Endothelial cell of umbilical vein (primary cell): ENCODE data around the gene SLC25A5. TPM values are rescaled to one million over a fixed set of nuclear protein-coding genes. Genes with fewer than 3 reads are reported as not detected.

ENCODE experiments used
- BruUV-seq: library from RNA; stranded (reverse); fragments of 400-500 nt; replicated peaks from 2 replicates; lab custom pipeline; 2021; lab: Mats Ljungman, UMichigan
- CTCF ChIA-PET: fragments of 300-600, 350-600 bp; sonication (Branson Sonifier 250); formaldehyde crosslinking; loops from one replicate; lab custom pipeline; 2021; ENCODE audit warnings: antibody characterized with exemption, inconsistent platforms; lab: Charles Lee
- POLR2A ChIA-PET: fragments of 300-600, 350-600 bp; sonication (Branson Sonifier 250); formaldehyde crosslinking; loops from one replicate; lab custom pipeline; 2021; ENCODE audit warnings: antibody characterized with exemption, inconsistent platforms; lab: Charles Lee
- DNase-seq: peaks from one replicate; pipeline ENCODE4 v3.0.0-alpha.2; 2011; ENCODE audit warnings: low read depth, low spot score
- FAIRE-seq: peaks from 2 replicates; lab custom pipeline; 2011; peaks lifted over from hg19 to GRCh38; lab: Jason Lieb, UNC
- H2AFZ ChIP-seq: 2 replicates; pipeline ENCODE4 v1.6.0; 2012; ENCODE audit warnings: low read depth, low read length, control low read depth, inconsistent platforms
- H3K27ac ChIP-seq: 2 replicates; pipeline ENCODE4 v1.5.1; 2011; ENCODE audit warnings: low read depth, mild to moderate bottlenecking, control low read depth, low read length, moderate library complexity; ENCODE audit not compliant: insufficient read depth
- H3K27me3 ChIP-seq, 2 experiments: 2 replicates each; pipeline versions ENCODE4 v1.6.0 to v1.6.1; 2011; ENCODE audit warnings: low read length in 2 of 2, mixed read lengths in 1 of 2; ENCODE audit not compliant: control insufficient read depth in 2 of 2, insufficient read depth in 2 of 2
- H3K36me3 ChIP-seq, 2 experiments: 2 replicates in 1 of 2; 3 replicates in 1 of 2; pipeline ENCODE4 v1.5.1; 2011; ENCODE audit warnings: low read length in 2 of 2, mild to moderate bottlenecking in 1 of 2, moderate library complexity in 1 of 2; ENCODE audit not compliant: control insufficient read depth in 2 of 2, insufficient read depth in 2 of 2; ENCODE audit errors: extremely low read depth in 1 of 2
- H3K4me1 ChIP-seq: 3 replicates; pipeline ENCODE4 v1.5.1; 2011; ENCODE audit warnings: mild to moderate bottlenecking, low read length; ENCODE audit not compliant: control insufficient read depth, insufficient read depth; ENCODE audit errors: extremely low read depth
- H3K4me2 ChIP-seq: 2 replicates; pipeline ENCODE4 v1.6.1; 2011; ENCODE audit warnings: low read length, control low read depth, mixed read lengths; ENCODE audit not compliant: insufficient read depth
- H3K4me3 ChIP-seq, 3 experiments: fragments of 200-600 bp in 1 of 3; sonication (generic), shearing (Covaris generic) in 1 of 3; replicated peaks in 1 of 3; 2 replicates each; pipeline ENCODE4 v1.5.1; 2011 to 2016; ENCODE audit warnings: control low read depth in 3 of 3, low read length in 3 of 3, mild to moderate bottlenecking in 2 of 3, inconsistent platforms in 1 of 3, low read depth in 1 of 3, moderate library complexity in 1 of 3; ENCODE audit not compliant: insufficient read depth in 1 of 3
- H3K79me2 ChIP-seq: 2 replicates; pipeline ENCODE4 v1.6.0; 2012; ENCODE audit warnings: low read length, inconsistent platforms; ENCODE audit not compliant: control insufficient read depth, insufficient read depth
- H3K9ac ChIP-seq: replicated peaks from 2 replicates; pipeline ENCODE3; 2011; ENCODE audit warnings: low read length, control low read depth; ENCODE audit not compliant: insufficient read depth; ENCODE audit errors: extremely low read depth
- H3K9me1 ChIP-seq: replicated peaks from 3 replicates; pipeline ENCODE4 v1.6.0; 2011; ENCODE audit warnings: mild to moderate bottlenecking, low read length; ENCODE audit not compliant: control insufficient read depth, insufficient read depth; ENCODE audit errors: extremely low read depth
- H3K9me3 ChIP-seq: replicated peaks from 2 replicates; pipeline ENCODE4 v1.5.1; 2012; ENCODE audit warnings: low read length, inconsistent platforms; ENCODE audit not compliant: control insufficient read depth, insufficient read depth
- H4K20me1 ChIP-seq: replicated peaks from 2 replicates; pipeline ENCODE3; 2011; ENCODE audit warnings: mild to moderate bottlenecking, low read length; ENCODE audit not compliant: control insufficient read depth, insufficient read depth; ENCODE audit errors: extremely low read depth
- EZH2 ChIP-seq: IDR thresholded peaks from 2 replicates; pipeline ENCODE4 v1.6.1; 2012; ENCODE audit warnings: borderline replicate concordance, low read depth, mild to moderate bottlenecking, moderate library complexity, low read length, inconsistent platforms; ENCODE audit not compliant: severe bottlenecking
- FOS ChIP-seq: IDR thresholded peaks from 2 replicates; pipeline ENCODE4 v1.6.1; 2011; ENCODE audit warnings: mild to moderate bottlenecking, low read length, moderate library complexity, borderline replicate concordance; ENCODE audit not compliant: insufficient read depth
- GATA2 ChIP-seq: IDR thresholded peaks from 2 replicates; pipeline ENCODE4 v1.7.0; 2011; ENCODE audit warnings: low read depth, mild to moderate bottlenecking, moderate library complexity, mixed read lengths, low read length; ENCODE audit not compliant: insufficient read length, insufficient read depth
- JUN ChIP-seq: IDR thresholded peaks from 2 replicates; pipeline ENCODE4 v1.6.1; 2011; ENCODE audit warnings: borderline replicate concordance, low read depth; ENCODE audit not compliant: insufficient read length, insufficient read depth
- MYC ChIP-seq: IDR thresholded peaks from one replicate; pipeline ENCODE4 v1.6.1; 2011; ENCODE audit warnings: mild to moderate bottlenecking, low read depth, low read length
- POLR2A ChIP-seq: IDR thresholded peaks from 2 replicates; pipeline ENCODE4 v1.6.1; 2012; ENCODE audit warnings: low read depth, mild to moderate bottlenecking, control low read depth, low read length
- POLR2AphosphoS5 ChIP-seq: IDR thresholded peaks from 2 replicates; pipeline ENCODE4 v1.6.1; 2012; ENCODE audit warnings: low read depth, mild to moderate bottlenecking, control low read depth, low read length, moderate library complexity; ENCODE audit not compliant: insufficient read depth
- dilution Hi-C: fragments of 300-500 bp; cut with MboI; formaldehyde crosslinking; loops from one replicate; pipeline ENCODE4 v1.15.0; 2019; ENCODE audit warnings: low sequenced_read_pairs; ENCODE audit not compliant: extremely low pct_ligation_motif_present
- intact Hi-C: fragments of 100-400 bp; cut with micrococcal nuclease; formaldehyde crosslinking; loops from one replicate; pipeline ENCODE4 v1.10.0; 2022
- polyA plus RNA-seq, 4 experiments: library from polyadenylated mRNA; depleted of rRNA in 3 of 4; stranded (reverse) in 3 of 4; unstranded in 1 of 4; fragments of >200 nt; gene quantifications; 2 replicates each; pipeline versions ENCODE4 v1.2.1 to v1.2.3, GENCODE V29; 2011 to 2012; ENCODE audit warnings: missing spikeins in 1 of 4
- total RNA-seq: library from RNA; stranded (reverse); gene quantifications from 2 replicates; pipeline ENCODE4 v1.2.3, GENCODE V29; 2021
- TF ChIP-seq, protein P1 (sequence below), 2 donors: IDR thresholded peaks; 1 replicate in 1 of 2; 2 replicates in 1 of 2; pipeline ENCODE4 v1.5.1; 2011; ENCODE audit warnings: low read length in 2 of 2, mild to moderate bottlenecking in 2 of 2, moderate library complexity in 2 of 2, control low read depth in 1 of 2, inconsistent platforms in 1 of 2, low read depth in 1 of 2; ENCODE audit not compliant: insufficient read depth in 1 of 2; ENCODE audit errors: extremely low read depth in 1 of 2
- TF ChIP-seq, protein P2 (sequence below): IDR thresholded peaks from 2 replicates; pipeline ENCODE4 v1.6.1; 2011; ENCODE audit not compliant: insufficient read depth, insufficient read length

The SLC25A5 gene
- total and polyA plus RNA-seq, 2 donors (not counting 3 experiments of a cell fraction or from before 2014, with no cell fraction given): 379 to 651 TPM

DNA sequence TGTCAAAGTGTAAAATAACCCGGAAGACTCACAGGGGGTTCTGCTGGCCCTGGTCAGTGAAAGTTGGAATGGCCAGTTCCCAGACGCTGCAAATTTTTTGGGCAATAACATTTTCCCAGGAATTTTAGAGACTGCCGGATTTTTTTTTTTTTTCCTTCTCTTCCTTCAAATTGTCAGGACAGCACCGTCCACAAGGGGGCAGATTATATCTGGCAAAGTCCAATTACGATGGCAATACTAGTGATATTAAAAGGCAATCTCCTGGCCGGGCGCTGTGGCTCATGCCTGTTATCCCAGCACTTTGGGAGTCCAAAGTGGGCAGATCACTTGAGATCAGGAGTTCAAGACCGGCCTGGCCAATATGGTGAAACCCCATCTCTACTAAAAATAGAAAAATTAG lies 20.5 kb downstream of the SLC25A5 start:
- Histone ChIP-seq H3K79me2 (no peaks in the 10 kb centered on the region), H3K27ac (no peak overlapping the region), H3K9ac (no peak overlapping the region), H3K36me3 (no peaks in the 10 kb centered on the region), H4K20me1 (no peaks in the 10 kb centered on the region), H3K4me3 (no peak overlapping the region), H3K9me3 (no peaks in the 10 kb centered on the region), H3K27me3 (no peaks in the 10 kb centered on the region), H2AFZ (no peak overlapping the region), H3K4me1 (no peaks in the 10 kb centered on the region), H3K9me1 (no peaks in the 10 kb centered on the region), H3K4me2 (no peak overlapping the region)
- CTCF ChIA-PET: interaction anchor here (1.1 to 12.6 kb wide), 6 partner anchors 11 to 293 kb away, joined by 3 to 217 read pairs (median 6); partner anchors contain the start of gene SOWAHD
- FAIRE-seq (peak; percentile 83), DNase-seq (peak; percentile 33)
- POLR2A ChIA-PET: no interaction called here
- dilution Hi-C loops: no loop called here
- TF ChIP-seq POLR2AphosphoS5: no peak
- TF ChIP-seq, protein P1, sequence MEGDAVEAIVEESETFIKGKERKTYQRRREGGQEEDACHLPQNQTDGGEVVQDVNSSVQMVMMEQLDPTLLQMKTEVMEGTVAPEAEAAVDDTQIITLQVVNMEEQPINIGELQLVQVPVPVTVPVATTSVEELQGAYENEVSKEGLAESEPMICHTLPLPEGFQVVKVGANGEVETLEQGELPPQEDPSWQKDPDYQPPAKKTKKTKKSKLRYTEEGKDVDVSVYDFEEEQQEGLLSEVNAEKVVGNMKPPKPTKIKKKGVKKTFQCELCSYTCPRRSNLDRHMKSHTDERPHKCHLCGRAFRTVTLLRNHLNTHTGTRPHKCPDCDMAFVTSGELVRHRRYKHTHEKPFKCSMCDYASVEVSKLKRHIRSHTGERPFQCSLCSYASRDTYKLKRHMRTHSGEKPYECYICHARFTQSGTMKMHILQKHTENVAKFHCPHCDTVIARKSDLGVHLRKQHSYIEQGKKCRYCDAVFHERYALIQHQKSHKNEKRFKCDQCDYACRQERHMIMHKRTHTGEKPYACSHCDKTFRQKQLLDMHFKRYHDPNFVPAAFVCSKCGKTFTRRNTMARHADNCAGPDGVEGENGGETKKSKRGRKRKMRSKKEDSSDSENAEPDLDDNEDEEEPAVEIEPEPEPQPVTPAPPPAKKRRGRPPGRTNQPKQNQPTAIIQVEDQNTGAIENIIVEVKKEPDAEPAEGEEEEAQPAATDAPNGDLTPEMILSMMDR (IDR thresholded peaks at IDR 0.05; ENCODE audit: extremely low read depth in 1 of 2, insufficient read depth in 1 of 2, low read depth in 1 of 2, low read length in 2 of 2): peak; percentile 39 to 40
- no TSS peak for BruUV-seq
- intact Hi-C loops: loop anchor here (1.0 kb wide), 1 partner anchor 24 kb away; no protein-coding TSS in a partner anchor

DNA sequence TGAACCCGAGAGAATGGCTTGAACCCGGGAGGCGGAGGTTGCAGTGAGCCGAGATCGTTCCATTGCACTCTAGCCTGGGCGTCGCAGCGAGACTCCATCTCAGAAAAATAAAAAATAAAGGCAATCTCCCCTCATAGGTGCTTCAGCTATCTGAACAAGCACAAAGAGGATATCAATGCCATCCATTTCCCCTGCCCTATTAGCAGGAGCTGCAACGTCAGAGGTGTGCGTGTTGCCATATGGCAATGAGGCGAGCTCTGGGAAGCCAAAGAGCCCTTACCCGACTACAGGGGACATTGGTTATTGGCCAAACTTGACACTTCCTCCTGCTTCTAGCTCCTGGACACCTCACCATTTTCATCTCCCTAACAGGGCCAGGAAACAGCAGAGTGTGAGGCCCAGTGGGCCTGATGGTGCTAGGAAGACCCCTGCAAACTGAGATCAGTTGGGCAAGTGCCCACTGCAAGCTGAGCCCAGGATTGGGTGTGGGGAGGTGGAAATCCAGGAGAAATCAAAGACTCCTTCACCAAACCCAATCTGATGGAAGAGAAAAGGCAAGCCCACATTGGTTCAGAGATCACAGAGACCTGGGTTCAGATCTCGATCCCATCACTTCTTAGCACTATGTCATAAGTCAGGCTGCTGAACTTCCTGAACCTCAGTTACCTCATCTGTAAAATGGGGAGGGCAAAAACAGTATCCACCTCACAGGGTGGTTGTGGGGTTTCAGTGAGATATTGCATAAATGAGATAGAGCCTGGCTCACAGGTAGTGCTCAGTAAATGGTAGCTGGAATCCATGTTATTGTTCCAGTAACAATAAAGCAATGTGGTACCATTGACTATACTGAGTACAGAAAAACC lies 21.2 kb downstream of the SLC25A5 start:
- DNase-seq: no peak
- Histone ChIP-seq H3K9ac (no peak overlapping the region), H4K20me1 (no peaks in the 10 kb centered on the region), H2AFZ (no peak overlapping the region), H3K27ac (no peak overlapping the region), H3K79me2 (no peaks in the 10 kb centered on the region), H3K9me1 (no peaks in the 10 kb centered on the region), H3K4me2 (no peak overlapping the region), H3K36me3 (no peaks in the 10 kb centered on the region), H3K4me1 (no peaks in the 10 kb centered on the region), H3K4me3 (no peak overlapping the region), H3K9me3 (no peaks in the 10 kb centered on the region), H3K27me3 (no peaks in the 10 kb centered on the region)
- intact Hi-C loops (no loop called here), dilution Hi-C loops (no loop called here)
- CTCF ChIA-PET: interaction anchor here (1.1 to 12.6 kb wide), 6 partner anchors 11 to 292 kb away, joined by 3 to 217 read pairs (median 6); partner anchors contain the start of gene SOWAHD
- no peak for FAIRE-seq
- no TSS peak for BruUV-seq
- POLR2A ChIA-PET: no interaction called here
- TF ChIP-seq FOS: no peak
- TF ChIP-seq, protein P1 (IDR thresholded peaks at IDR 0.05; ENCODE audit: extremely low read depth in 1 of 2, insufficient read depth in 1 of 2, low read depth in 1 of 2, low read length in 2 of 2): no peak
- no peak for TF ChIP-seq POLR2A
- TF ChIP-seq, protein P2, sequence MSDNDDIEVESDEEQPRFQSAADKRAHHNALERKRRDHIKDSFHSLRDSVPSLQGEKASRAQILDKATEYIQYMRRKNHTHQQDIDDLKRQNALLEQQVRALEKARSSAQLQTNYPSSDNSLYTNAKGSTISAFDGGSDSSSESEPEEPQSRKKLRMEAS: no peak
- no peak for TF ChIP-seq JUN
- TF ChIP-seq MYC: no peak
- TF ChIP-seq GATA2: no peak
- TF ChIP-seq POLR2AphosphoS5: no peak
- no peak for TF ChIP-seq EZH2
